WERI-Rb-1 (cell line): ENCODE measurements around the gene SCFD2.

Experiments
- DNase-seq: peaks from one replicate; pipeline ENCODE4 v3.0.0-alpha.2; 2020
- H3K27ac ChIP-seq: fragments of 250-450 bp; sonication (Bioruptor Pico); 2 replicates; pipeline ENCODE4 v1.5.1; 2020; ENCODE audit warnings: mild to moderate bottlenecking, moderate library complexity
- H3K27me3 ChIP-seq: fragments of 250-450 bp; sonication (Bioruptor Pico); 2 replicates; pipeline ENCODE4 v1.5.1; 2021; ENCODE audit warnings: mild to moderate bottlenecking, low read depth, moderate library complexity; ENCODE audit not compliant: insufficient read depth, severe bottlenecking
- H3K36me3 ChIP-seq: fragments of 250-450 bp; sonication (Bioruptor Pico); 2 replicates; pipeline ENCODE4 v1.5.1; 2020; ENCODE audit warnings: mild to moderate bottlenecking, moderate library complexity
- H3K4me3 ChIP-seq: 2 replicates; pipeline ENCODE4 v1.5.1; 2011; ENCODE audit warnings: low read depth, mild to moderate bottlenecking, control low read depth, low read length
- H3K9me3 ChIP-seq: fragments of 250-450 bp; sonication (Bioruptor Pico); 2 replicates; pipeline ENCODE4 v1.5.1; 2021; ENCODE audit warnings: mild to moderate bottlenecking, moderate library complexity; ENCODE audit not compliant: severe bottlenecking
- TF ChIP-seq, protein P1 (sequence below): IDR thresholded peaks from 2 replicates; pipeline ENCODE4 v1.5.1; 2011; ENCODE audit warnings: low read depth, mild to moderate bottlenecking, control low read depth, inconsistent platforms, low read length

SCFD2 gene

DNA sequence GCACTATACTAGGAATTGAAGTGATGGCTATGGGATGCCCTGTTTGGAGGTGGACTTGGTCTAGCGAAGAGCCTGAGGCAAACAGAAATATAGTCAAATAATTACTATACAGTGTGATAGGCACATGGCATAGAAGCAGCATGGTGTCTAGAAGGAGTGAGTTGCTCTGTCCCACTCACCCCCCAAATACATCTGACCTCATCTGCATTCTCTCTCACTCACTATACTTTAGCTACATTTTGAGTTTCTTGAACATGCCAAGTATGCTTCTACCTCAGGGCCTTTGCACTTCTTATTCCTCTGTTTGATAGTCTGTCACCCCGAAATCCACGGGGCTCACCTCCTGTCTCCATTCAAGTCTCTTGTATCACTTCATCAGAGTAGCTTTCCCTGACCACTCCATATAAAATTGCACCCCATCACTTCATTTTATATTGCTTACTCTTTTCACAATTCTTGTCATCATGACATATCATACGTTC lies 9.0 kb upstream of the SCFD2 start:
- H3K27me3 ChIP-seq = no peaks in the 10 kb centered on the region

DNA sequence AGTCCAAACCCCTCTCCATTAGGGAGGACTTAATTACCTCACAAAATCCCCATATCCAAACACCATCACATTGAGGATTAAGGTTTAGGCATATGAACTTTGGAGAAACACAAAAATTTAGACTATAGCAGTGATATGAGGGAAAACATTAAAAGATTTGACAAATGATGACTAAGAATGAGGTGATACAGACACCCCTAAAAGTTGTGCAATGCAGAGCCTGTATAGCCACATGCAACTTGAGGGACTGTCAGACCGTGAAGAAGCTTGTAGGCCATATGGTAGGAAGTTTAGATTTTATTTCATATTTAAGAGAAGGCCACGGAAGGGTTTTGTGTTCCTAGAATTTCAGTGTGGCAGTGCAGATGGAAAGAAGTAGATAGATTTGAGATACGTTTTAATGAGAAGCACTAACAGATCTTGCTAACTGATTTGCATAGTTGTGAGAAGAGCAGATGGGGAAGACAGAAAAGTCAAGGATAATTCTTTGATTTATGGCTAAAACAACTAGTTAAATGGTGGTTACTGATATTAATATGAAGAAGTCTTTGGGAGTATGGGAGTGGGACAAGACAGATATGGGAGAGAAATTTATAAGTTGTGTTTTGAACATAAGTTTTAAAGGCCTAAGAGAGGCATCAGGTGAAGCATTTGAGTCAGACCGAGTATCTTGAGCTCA lies 6.1 kb upstream of the SCFD2 start:
- no peak overlapping the region for H3K27ac ChIP-seq
- DNase-seq = no peak
- H3K27me3 ChIP-seq = no peaks in the 10 kb centered on the region
- no peak overlapping the region for H3K4me3 ChIP-seq
- H3K36me3 ChIP-seq = no peaks in the 10 kb centered on the region
- H3K9me3 ChIP-seq = no peaks in the 10 kb centered on the region
- TF ChIP-seq, protein P1, sequence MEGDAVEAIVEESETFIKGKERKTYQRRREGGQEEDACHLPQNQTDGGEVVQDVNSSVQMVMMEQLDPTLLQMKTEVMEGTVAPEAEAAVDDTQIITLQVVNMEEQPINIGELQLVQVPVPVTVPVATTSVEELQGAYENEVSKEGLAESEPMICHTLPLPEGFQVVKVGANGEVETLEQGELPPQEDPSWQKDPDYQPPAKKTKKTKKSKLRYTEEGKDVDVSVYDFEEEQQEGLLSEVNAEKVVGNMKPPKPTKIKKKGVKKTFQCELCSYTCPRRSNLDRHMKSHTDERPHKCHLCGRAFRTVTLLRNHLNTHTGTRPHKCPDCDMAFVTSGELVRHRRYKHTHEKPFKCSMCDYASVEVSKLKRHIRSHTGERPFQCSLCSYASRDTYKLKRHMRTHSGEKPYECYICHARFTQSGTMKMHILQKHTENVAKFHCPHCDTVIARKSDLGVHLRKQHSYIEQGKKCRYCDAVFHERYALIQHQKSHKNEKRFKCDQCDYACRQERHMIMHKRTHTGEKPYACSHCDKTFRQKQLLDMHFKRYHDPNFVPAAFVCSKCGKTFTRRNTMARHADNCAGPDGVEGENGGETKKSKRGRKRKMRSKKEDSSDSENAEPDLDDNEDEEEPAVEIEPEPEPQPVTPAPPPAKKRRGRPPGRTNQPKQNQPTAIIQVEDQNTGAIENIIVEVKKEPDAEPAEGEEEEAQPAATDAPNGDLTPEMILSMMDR = no peak

More for the DNA sequence above, 9.0 kb upstream of the SCFD2 start:
- peaks cover 7% of the 10 kb centered on the region for H3K36me3 ChIP-seq
- TF ChIP-seq, protein P1 = no peak
- H3K4me3 ChIP-seq = no peak overlapping the region
- H3K9me3 ChIP-seq = no peaks in the 10 kb centered on the region
- H3K27ac ChIP-seq = no peak overlapping the region
- no peak for DNase-seq

DNA sequence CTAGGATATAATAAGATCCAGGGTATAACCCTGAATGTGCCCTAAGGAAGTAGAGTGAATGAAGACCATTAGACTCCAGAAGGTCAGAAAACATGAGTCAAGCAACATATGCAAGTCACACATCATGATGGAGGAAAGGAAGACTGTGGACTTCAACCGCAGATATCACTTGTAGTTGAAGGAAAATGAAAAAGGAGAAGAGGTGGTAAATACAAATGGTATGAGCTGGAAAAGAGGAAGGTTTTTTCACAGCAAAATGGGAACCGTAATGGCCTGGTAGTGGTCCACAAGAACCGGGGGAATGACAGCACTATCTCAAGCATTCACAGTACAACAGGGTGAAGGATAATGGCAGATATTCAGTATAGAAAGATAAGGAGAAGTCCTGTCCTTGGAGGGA lies 5.2 kb upstream of the SCFD2 start:
- H3K27me3 ChIP-seq = no peaks in the 10 kb centered on the region
- no peaks in the 10 kb centered on the region for H3K9me3 ChIP-seq
- TF ChIP-seq, protein P1 = no peak
- no peak for DNase-seq
- H3K27ac ChIP-seq = no peak overlapping the region
- H3K36me3 ChIP-seq = no peaks in the 10 kb centered on the region
- H3K4me3 ChIP-seq = no peak overlapping the region

DNA sequence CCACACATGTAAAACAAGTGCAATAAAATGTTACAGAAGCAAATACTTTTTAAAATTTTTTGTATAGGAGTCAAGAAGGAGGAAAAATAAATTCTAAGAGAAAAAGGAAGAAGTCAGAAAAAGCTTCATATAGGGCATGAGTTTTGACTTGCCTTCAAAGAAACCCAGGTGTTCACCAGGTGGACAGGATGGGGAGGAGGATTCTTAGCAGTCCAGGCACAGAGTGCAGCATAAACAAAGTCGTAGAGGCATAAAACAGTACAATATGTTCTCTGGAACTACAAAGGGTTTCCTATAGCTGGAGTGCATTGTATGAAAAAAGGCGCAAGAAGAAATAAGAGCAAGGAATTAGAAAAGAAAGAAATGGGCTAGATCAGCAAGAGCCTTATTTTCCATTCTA lies 1.9 kb upstream of the SCFD2 start:
- no peak overlapping the region for H3K27ac ChIP-seq
- no peaks in the 10 kb centered on the region for H3K27me3 ChIP-seq
- TF ChIP-seq, protein P1 = no peak
- no peak overlapping the region for H3K4me3 ChIP-seq
- H3K36me3 ChIP-seq = no peaks in the 10 kb centered on the region
- H3K9me3 ChIP-seq = no peaks in the 10 kb centered on the region
- DNase-seq = no peak

DNA sequence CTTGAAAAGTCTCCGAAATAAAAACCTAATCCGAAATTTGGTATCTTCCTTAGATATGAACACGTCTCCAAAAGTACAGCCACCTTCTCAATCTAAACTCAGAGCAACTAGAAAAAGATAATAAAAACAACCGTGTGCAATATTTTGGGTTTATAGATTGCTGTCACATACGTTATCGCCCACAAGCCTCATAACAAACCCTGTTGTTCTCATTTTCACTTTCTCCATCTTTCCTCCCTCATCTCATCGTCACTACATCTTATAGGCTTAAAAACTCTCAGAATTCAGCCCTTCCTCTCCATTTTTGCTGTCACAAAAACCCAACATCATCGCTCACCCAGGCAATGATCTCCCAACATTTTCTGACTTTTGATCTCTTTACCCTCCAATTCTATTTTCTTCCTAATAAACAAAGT lies 448 bp upstream of the SCFD2 start:
- DNase-seq = no peak
- Histone ChIP-seq H3K9me3 (no peaks in the 10 kb centered on the region), H3K27ac (peak overlapping the region; percentile 66), H3K36me3 (no peaks in the 10 kb centered on the region), H3K4me3 (peak overlapping the region; percentile 81), H3K27me3 (no peaks in the 10 kb centered on the region)
- TF ChIP-seq, protein P1 = no peak

DNA sequence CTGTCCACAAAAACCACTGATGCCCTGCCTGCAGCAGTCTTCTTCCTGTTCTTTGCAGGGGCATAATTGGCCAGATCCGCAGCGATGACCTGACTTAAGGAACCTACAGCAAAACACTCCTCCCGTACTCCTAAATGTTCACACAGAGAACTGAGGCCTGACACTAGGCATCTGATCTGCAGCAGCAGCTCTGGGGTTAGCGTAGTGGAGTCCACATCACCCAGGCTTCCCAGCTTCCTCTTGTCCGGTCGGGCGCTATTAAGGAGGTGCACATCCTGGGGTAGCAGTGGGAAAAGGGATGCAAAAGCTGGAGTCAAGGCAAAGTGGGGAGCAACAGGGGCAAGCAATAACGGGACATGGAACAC lies 758 bp downstream of the SCFD2 start:
- H3K27ac ChIP-seq = no peak overlapping the region
- no peaks in the 10 kb centered on the region for H3K36me3 ChIP-seq
- H3K27me3 ChIP-seq = no peaks in the 10 kb centered on the region
- peak overlapping the region; percentile 81 for H3K4me3 ChIP-seq
- H3K9me3 ChIP-seq = no peaks in the 10 kb centered on the region
- TF ChIP-seq, protein P1 = no peak
- no peak for DNase-seq
